Naive thymus-derived CD8-positive, alpha-beta T cell (primary cell): ENCODE data around the gene SSH3. TPM values are rescaled to one million over a fixed set of nuclear protein-coding genes. Genes with fewer than 3 reads are reported as not detected.

Experiments
- ATAC-seq, 2 donors: fragments of 150-1000 bp; cut with Tn5 transposase in 1 of 2; sonication (Bioruptor Pico), chemical (Tn5 transposase) in 1 of 2; 1 replicate in 1 of 2; 2 replicates in 1 of 2; pipeline ENCODE4 v1.10.0; 2021; ENCODE audit warnings: mild to moderate bottlenecking in 2 of 2, moderate library complexity in 2 of 2
- POLR2A ChIA-PET: fragments of 350-600 bp; sonication (Branson Sonifier 250); formaldehyde crosslinking; loops from one replicate; lab custom pipeline; 2021; ENCODE audit warnings: antibody characterized with exemption; lab: Charles Lee
- DNase-seq, 10 donors: peaks; one replicate each; pipeline versions ENCODE4 v3.0.0 to v3.0.0-alpha.2; 2020 to 2022
- H3K27ac Mint-ChIP-seq, 10 donors: one replicate each; pipeline ENCODE4 v1.8.0; 2020 to 2022; ENCODE audit warnings: mild to moderate bottlenecking in 10 of 10, mixed read lengths in 10 of 10, moderate library complexity in 4 of 10, inconsistent platforms in 1 of 10
- H3K27me3 Mint-ChIP-seq, 5 donors: one replicate each; pipeline ENCODE4 v1.8.0; 2021 to 2022; ENCODE audit warnings: mixed read lengths in 5 of 5
- H3K36me3 Mint-ChIP-seq, 3 donors: one replicate each; pipeline ENCODE4 v1.8.0; 2020 to 2022; ENCODE audit warnings: mixed read lengths in 3 of 3, mild to moderate bottlenecking in 2 of 3, inconsistent platforms in 1 of 3
- H3K4me1 Mint-ChIP-seq, 4 donors: one replicate each; pipeline ENCODE4 v1.8.0; 2021 to 2022; ENCODE audit warnings: mixed read lengths in 4 of 4
- H3K4me3 Mint-ChIP-seq, 10 donors: one replicate each; pipeline ENCODE4 v1.8.0; 2020 to 2022; ENCODE audit warnings: mild to moderate bottlenecking in 10 of 10, mixed read lengths in 10 of 10, moderate library complexity in 6 of 10, inconsistent platforms in 1 of 10
- H3K9me3 Mint-ChIP-seq, 9 donors: one replicate each; pipeline ENCODE4 v1.8.0; 2020 to 2022; ENCODE audit warnings: mixed read lengths in 9 of 9, mild to moderate bottlenecking in 3 of 9, inconsistent platforms in 1 of 9, moderate library complexity in 1 of 9
- polyA plus RNA-seq, 3 donors: library from polyadenylated mRNA; unstranded; fragments of 300-500 nt; fragmentation: Illumina TruSeq; gene quantifications; one replicate each; pipeline ENCODE4 v1.2.3, GENCODE V29; 2021
- total RNA-seq, 8 experiments: library from RNA in 2 of 8; stranded (reverse) in 2 of 8; gene quantifications; one replicate each; pipeline ENCODE4 v1.2.3 and lab custom pipeline; 2021 to 2026

SSH3 gene
- total and polyA plus RNA-seq, 5 experiments from 2014 or later: 1.7 to 25.3 (median 4.5) TPM

DNA sequence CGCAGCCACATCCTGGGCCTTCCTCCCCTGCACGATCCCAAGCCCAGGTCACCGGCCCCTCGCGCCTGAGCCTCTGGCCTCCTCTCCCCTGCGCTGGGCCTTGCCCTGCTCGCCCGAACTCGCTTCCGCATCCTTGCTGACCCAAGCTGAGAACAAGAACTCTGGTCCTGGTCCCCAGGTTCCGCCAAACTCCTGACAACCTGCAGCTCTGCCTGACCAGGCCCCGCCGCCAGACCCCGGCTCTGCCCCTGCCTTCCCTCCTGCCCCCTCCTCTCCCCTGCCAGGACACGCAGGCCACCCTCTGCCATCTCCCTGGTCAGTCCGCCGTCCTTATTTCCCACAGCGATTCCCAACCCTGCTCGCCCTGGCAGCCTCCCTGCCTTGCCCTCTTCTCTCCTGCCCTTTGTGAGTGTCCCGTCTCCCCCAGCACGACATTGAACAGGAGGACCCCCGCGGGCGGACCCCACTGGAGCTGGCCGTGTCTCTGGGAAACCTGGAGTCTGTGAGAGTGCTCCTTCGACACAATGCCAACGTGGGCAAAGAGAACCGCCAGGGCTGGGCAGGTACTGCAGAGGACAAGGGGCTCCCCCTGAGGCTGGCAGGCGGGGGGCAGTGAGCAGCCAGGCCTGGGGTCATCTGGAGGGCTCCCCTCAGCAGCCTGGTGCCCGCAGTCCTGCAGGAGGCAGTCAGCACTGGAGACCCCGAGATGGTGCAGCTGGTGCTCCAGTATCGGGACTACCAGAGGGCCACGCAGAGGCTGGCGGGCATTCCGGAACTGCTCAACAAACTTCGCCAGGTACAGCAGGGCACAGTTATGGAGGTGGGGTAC lies 13.5 kb upstream of the SSH3 start:
- H3K4me1 Mint-ChIP-seq: peaks cover 24 to 73% (median 62%) of the 10 kb centered on the region in 4 donors
- peaks cover 0 to under 1% (median 0%) of the 10 kb centered on the region in 9 donors for H3K9me3 Mint-ChIP-seq
- DNase-seq: peak in 2 of 10 donors; percentile 7 to 65
- POLR2A ChIA-PET: interaction anchor here (0.6 to 49.2 kb wide), 11 partner anchors 9 to 193 kb away, joined by 3 to 2293 read pairs (median 10); partner anchors contain the start of genes AIP, ANKRD13D, GRK2 and KDM2A
- no peaks in the 10 kb centered on the region for H3K27me3 Mint-ChIP-seq
- H3K27ac Mint-ChIP-seq: peak overlapping the region; percentile 77 to 97 (median 91)
- H3K4me3 Mint-ChIP-seq: peak overlapping the region; percentile 82 to 93 (median 88)
- no peak for ATAC-seq
- H3K36me3 Mint-ChIP-seq: peaks cover 0 to 51% (median 10%) of the 10 kb centered on the region in 3 donors

DNA sequence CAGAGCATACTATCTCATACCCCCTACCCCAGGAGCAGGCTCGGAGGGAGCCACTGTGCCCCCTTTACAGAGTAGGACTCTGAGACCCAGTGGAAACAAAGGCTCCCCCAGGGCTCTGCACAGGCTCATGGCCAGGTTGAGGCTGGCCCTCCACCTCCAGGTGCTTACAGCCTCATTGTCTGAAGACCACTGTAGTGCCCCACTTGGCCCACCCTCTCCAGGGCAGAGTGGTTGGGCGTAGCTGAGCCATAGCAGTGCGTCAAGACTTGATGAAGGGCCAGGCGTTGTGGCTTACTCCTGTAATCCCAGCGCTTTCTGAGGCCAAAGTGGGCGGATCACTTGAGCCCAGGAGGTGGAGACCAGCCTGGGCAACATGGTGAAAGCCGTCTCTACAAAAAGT lies 12.5 kb upstream of the SSH3 start:
- H3K27ac Mint-ChIP-seq: peak overlapping the region; percentile 38 to 93 (median 80)
- H3K9me3 Mint-ChIP-seq: peaks cover 0 to 6% (median 2%) of the 10 kb centered on the region in 9 donors
- ATAC-seq (no peak), DNase-seq (peak in 2 of 10 donors; percentile 1 to 58)
- POLR2A ChIA-PET: interaction anchor here (35.0 to 49.2 kb wide), 2 partner anchors 8 to 12 kb away, joined by 2293 read pairs; partner anchors contain the start of genes ANKRD13D, GRK2 and SSH3
- peak overlapping the region; percentile 50 to 93 (median 88) for H3K4me3 Mint-ChIP-seq
- no peaks in the 10 kb centered on the region for H3K27me3 Mint-ChIP-seq
- H3K4me1 Mint-ChIP-seq: peaks cover 24 to 68% (median 58%) of the 10 kb centered on the region in 4 donors
- H3K36me3 Mint-ChIP-seq: peaks cover 0 to 55% (median 19%) of the 10 kb centered on the region in 3 donors

DNA sequence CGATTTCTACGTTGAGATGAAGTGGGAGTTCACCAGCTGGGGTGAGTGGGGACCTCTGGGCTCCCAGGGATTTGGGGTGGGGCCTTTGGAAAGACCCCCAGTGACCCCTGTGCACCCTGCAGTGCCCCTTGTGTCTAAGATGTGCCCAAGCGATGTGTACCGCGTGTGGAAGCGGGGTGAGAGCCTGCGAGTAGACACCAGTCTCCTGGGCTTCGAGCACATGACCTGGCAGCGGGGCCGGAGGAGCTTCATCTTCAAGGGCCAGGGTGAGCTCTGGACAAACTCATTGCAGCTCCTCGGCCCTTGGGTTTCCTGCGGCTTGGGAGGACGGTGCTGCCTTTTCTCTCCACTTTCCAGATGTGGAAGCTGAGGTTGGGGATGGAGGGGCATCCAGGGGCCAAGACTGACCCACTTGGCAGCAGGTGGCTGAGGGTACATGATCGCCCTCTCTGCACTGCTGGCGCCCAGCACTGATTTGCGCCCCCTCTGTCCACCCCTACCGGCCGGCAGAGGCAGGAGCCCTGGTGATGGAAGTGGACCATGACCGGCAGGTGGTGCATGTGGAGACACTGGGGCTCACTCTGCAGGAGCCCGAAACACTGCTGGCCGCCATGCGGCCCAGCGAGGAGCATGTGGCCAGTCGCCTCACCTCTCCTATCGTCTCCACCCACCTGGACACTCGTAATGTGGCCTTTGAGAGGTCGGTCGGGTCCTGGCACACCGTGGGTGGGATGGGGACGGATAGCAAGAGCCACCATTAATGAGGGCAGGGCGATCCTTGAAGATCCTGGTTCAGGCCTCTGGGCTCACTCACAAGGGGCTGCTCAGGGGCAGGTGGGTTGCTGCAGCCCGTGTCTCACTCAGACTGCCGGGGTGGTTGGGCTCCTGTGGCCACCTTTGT lies 11.6 kb upstream of the SSH3 start:
- peaks cover 0 to 12% (median 9%) of the 10 kb centered on the region in 9 donors for H3K9me3 Mint-ChIP-seq
- H3K36me3 Mint-ChIP-seq: peaks cover 9 to 57% (median 28%) of the 10 kb centered on the region in 3 donors
- POLR2A ChIA-PET: interaction anchor here (0.5 to 49.2 kb wide), 5 partner anchors 7 to 90 kb away, joined by 3 to 2293 read pairs (median 7); partner anchors contain the start of genes ANKRD13D, GRK2 and SSH3
- peak overlapping the region in 8 of 10 donors; percentile 4 to 91 (median 72) for H3K4me3 Mint-ChIP-seq
- H3K4me1 Mint-ChIP-seq: peaks cover 26 to 65% (median 52%) of the 10 kb centered on the region in 4 donors
- ATAC-seq (no peak), DNase-seq (peak in 2 of 10 donors; percentile 2 to 35)
- H3K27me3 Mint-ChIP-seq: no peaks in the 10 kb centered on the region
- H3K27ac Mint-ChIP-seq: peak overlapping the region in 9 of 10 donors; percentile 59 to 87 (median 71)

DNA sequence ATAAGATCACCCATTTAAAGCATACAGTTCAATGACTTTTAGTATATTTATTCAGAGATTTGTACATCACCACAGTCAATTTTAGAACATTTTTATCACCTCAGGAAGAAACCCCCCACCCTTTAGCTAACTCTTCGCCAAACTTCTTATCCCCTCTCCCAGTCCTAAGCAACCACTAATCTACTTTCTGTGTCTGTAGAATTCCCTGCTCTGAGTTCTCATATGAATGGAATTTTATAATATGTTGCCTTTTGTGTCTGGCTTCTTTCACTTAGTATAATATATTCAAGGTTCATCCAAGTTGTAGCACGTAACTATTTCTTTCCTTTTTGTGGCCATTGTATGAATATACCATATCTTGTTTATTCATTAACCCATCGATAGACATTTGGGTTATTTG lies 10.7 kb upstream of the SSH3 start:
- Mint-ChIP-seq H3K27me3 (no peaks in the 10 kb centered on the region), H3K9me3 (peaks cover 0 to 16% (median 12%) of the 10 kb centered on the region in 9 donors), H3K4me1 (peaks cover 22 to 59% (median 44%) of the 10 kb centered on the region in 4 donors), H3K36me3 (peaks cover 13 to 65% (median 31%) of the 10 kb centered on the region in 3 donors), H3K27ac (peak overlapping the region in 9 of 10 donors; percentile 1 to 88 (median 66)), H3K4me3 (peak overlapping the region; percentile 2 to 80 (median 24))
- DNase-seq (no peak), ATAC-seq (no peak)
- POLR2A ChIA-PET: interaction anchor here (1.2 to 49.2 kb wide), 3 partner anchors 7 to 59 kb away, joined by 3 to 2293 read pairs (median 2293); partner anchors contain the start of genes ANKRD13D, GRK2 and SSH3

DNA sequence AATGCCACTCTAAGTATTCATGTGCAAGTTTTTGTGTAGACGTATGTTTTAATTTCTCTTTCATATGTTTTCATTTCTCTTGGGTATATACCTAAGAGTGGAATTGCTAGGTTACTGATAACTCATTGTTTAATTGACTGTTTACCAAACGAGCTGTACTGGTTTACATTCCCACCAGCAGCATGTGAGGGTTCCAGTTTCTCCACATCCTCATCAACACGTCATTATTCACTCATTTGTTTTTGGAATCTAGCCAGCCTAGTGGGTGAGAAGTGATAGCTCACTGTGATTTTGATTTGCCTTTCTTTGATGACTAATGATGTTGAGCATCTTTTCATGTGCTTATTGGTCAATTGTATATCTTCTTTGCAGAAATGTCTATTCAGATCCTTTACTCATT lies 10.2 kb upstream of the SSH3 start:
- H3K4me1 Mint-ChIP-seq: peaks cover 18 to 55% (median 40%) of the 10 kb centered on the region in 4 donors
- H3K9me3 Mint-ChIP-seq: peaks cover 0 to 16% (median 12%) of the 10 kb centered on the region in 9 donors
- H3K36me3 Mint-ChIP-seq: peaks cover 13 to 69% (median 32%) of the 10 kb centered on the region in 3 donors
- H3K27me3 Mint-ChIP-seq: no peaks in the 10 kb centered on the region
- ATAC-seq (no peak), DNase-seq (peak in 2 of 10 donors; percentile 33 to 37)
- POLR2A ChIA-PET: interaction anchor here (1.2 to 49.2 kb wide), 3 partner anchors 6 to 58 kb away, joined by 3 to 2293 read pairs (median 2293); partner anchors contain the start of genes ANKRD13D, GRK2 and SSH3
- peak overlapping the region in 8 of 10 donors; percentile 7 to 80 (median 35) for H3K4me3 Mint-ChIP-seq
- peak overlapping the region in 9 of 10 donors; percentile 1 to 88 (median 66) for H3K27ac Mint-ChIP-seq

DNA sequence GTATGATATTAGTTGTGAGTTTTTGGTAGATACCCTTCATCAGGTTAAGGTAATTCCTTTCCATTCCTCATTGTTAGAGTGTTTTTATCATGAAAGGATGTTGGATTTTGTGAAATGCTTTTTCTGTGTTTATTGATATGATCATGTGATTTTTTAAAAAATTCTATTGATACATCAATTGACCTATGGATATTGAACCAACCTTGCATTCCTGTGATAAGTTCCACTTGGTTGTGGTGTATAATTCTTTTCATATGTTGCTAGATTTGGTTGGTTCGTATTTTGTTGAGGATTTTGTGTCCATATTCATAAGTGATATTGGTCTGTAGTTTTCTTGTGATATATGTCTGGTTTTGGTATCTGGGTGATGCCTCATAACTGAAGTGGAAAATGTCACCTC lies 7.5 kb upstream of the SSH3 start:
- H3K9me3 Mint-ChIP-seq: peaks cover 0 to 16% (median 12%) of the 10 kb centered on the region in 9 donors
- H3K27ac Mint-ChIP-seq: peak overlapping the region in 4 of 10 donors; percentile 19 to 82 (median 60)
- POLR2A ChIA-PET: interaction anchor here (35.0 to 49.2 kb wide), 2 partner anchors 3 to 18 kb away, joined by 2293 read pairs; partner anchors contain the start of genes ANKRD13D, GRK2 and SSH3
- peaks cover 13 to 80% (median 40%) of the 10 kb centered on the region in 3 donors for H3K36me3 Mint-ChIP-seq
- H3K27me3 Mint-ChIP-seq: no peaks in the 10 kb centered on the region
- DNase-seq (no peak), ATAC-seq (no peak)
- H3K4me1 Mint-ChIP-seq: peaks cover 20 to 54% (median 33%) of the 10 kb centered on the region in 4 donors
- H3K4me3 Mint-ChIP-seq: no peak overlapping the region

DNA sequence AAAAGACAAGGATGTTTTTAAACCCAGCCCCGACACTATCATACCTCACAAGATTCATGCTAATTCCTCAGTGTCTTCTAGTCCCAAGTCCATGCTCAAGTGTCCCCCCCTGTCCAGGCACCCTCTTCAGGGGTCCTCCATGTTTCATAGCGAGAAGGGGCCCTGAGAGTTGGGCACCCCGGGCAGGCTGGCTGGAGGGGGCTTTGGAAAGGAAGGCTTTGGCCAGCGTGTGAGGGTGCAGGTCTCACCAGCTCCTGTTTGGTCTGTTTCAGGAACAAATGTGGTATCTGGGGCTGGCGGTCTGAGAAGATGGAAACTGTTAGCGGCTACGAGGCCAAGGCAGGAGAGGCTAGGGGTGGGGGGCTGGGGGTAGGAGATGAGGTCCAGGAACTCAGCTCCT lies 4.5 kb upstream of the SSH3 start:
- Mint-ChIP-seq H3K4me1 (peaks cover 10 to 37% (median 21%) of the 10 kb centered on the region in 4 donors), H3K36me3 (peaks cover 13 to 64% (median 32%) of the 10 kb centered on the region in 3 donors), H3K27me3 (no peaks in the 10 kb centered on the region), H3K9me3 (peaks cover 0 to 16% (median 12%) of the 10 kb centered on the region in 9 donors), H3K27ac (peak overlapping the region in 6 of 10 donors; percentile 11 to 68 (median 42)), H3K4me3 (no peak overlapping the region)
- ATAC-seq (no peak), DNase-seq (no peak)
- POLR2A ChIA-PET: interaction anchor here (0.7 to 49.2 kb wide), 4 partner anchors 9 to 49 kb away, joined by 3 to 2293 read pairs (median 46); partner anchors contain the start of genes ANKRD13D and GRK2

DNA sequence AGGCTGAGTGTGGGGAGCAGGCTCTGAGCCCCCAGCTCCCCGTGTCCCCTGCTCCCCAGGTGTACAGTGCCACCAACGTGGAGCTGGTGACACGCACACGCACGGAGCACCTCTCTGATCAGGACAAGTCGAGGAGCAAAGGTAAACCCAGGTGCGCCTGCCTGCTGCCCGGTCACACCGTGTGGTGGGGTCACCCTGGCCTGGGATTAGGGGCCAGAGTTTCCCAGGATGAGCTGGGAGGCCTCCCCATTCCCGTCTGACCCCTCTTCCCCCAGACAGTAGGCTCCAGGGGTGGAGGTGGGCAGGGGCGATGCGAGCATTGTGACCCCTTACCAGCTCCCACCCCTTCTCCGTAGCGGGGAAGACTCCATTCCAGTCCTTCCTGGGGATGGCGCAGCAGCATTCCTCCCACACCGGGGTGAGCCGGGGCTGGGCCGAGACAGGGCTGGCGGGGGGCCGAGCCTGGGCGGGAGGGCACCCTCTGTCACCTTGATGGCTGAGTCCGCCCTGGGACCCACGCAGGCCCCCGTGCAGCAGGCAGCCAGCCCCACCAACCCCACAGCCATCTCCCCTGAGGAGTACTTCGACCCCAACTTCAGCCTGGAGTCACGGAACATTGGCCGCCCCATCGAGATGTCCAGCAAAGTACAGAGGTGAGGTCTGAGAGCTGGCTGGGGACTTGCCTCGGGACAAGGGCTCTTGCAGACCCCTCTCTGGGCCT lies 3.7 kb upstream of the SSH3 start:
- peak in 1 of 10 donors; percentile 5 for DNase-seq
- Mint-ChIP-seq H3K27ac (no peak overlapping the region), H3K4me1 (peaks cover 11 to 38% (median 23%) of the 10 kb centered on the region in 4 donors), H3K4me3 (peak overlapping the region in 1 of 10 donors; percentile 10), H3K9me3 (peaks cover 0 to 16% (median 12%) of the 10 kb centered on the region in 9 donors), H3K27me3 (no peaks in the 10 kb centered on the region), H3K36me3 (peaks cover 13 to 57% (median 30%) of the 10 kb centered on the region in 3 donors)
- ATAC-seq: no peak
- POLR2A ChIA-PET: interaction anchor here (1.0 to 49.2 kb wide), 3 partner anchors 8 to 21 kb away, joined by 3 to 2293 read pairs (median 85); partner anchors contain the start of genes ANKRD13D and GRK2

DNA sequence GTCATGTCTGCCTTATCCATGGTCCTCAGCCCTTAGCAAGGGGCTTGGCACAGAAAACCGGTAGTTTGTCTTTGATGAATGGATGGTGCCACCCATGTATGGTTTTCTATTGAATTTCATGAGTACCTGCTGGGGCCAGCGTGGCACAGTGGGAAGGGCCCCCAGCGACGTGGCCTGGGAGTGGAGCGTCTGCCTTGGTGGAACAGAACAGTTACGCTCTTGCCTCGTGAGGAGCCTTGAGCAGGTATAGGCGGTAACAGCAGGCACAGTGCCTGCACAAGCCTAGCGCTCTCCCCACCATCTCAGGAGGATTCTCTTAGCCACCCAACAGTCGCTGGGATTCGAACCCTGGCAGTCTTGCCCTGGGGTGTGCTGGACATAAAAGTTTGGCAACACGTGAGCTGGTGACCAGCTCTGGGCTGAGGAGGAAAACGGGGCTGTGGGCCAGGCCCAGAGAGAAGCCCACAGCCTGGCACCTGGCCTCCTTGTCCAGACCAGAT lies 3.0 kb upstream of the SSH3 start:
- POLR2A ChIA-PET: interaction anchor here (8.5 to 49.2 kb wide), 2 partner anchors 14 to 22 kb away, joined by 85 to 2293 read pairs; partner anchors contain the start of genes ANKRD13D and GRK2
- H3K36me3 Mint-ChIP-seq: peaks cover 13 to 52% (median 25%) of the 10 kb centered on the region in 3 donors
- H3K27me3 Mint-ChIP-seq: no peaks in the 10 kb centered on the region
- peak overlapping the region in 1 of 10 donors; percentile 50 for H3K27ac Mint-ChIP-seq
- peaks cover 0 to 16% (median 10%) of the 10 kb centered on the region in 9 donors for H3K9me3 Mint-ChIP-seq
- peak overlapping the region in 2 of 10 donors; percentile 9 to 10 for H3K4me3 Mint-ChIP-seq
- no peak for DNase-seq
- no peak for ATAC-seq
- peaks cover 15 to 39% (median 27%) of the 10 kb centered on the region in 4 donors for H3K4me1 Mint-ChIP-seq

DNA sequence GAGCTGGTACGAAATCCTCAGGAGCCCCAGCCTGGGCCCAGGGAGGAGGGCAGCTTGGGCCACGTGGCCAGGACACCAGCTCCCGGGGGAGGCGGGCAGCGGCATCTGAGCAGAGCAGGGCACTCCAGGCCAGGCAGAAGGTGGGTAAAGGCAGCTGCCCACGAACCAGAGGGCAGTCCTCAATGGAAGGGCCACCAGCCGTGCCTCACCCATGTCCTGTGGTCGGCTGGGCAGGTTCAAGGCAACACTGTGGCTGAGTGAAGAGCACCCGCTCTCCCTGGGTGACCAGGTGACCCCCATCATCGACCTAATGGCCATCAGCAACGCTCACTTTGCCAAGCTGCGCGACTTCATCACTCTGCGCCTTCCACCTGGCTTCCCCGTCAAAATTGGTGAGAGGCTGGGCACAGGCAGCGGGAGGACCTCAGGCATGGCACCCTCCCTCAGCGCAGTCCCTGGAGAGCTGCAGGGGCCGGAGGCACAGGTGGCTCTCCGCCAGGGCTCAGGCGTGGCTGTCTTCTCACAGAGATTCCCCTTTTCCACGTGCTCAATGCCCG lies 2.5 kb upstream of the SSH3 start:
- peaks cover 0 to 14% (median 7%) of the 10 kb centered on the region in 9 donors for H3K9me3 Mint-ChIP-seq
- H3K4me3 Mint-ChIP-seq: no peak overlapping the region
- POLR2A ChIA-PET: interaction anchor here (8.5 to 49.2 kb wide), 2 partner anchors 13 to 22 kb away, joined by 85 to 2293 read pairs; partner anchors contain the start of genes ANKRD13D and GRK2
- no peak for DNase-seq
- peak overlapping the region in 1 of 10 donors; percentile 71 for H3K27ac Mint-ChIP-seq
- peaks cover 15 to 41% (median 27%) of the 10 kb centered on the region in 4 donors for H3K4me1 Mint-ChIP-seq
- no peaks in the 10 kb centered on the region for H3K27me3 Mint-ChIP-seq
- ATAC-seq: no peak
- peaks cover 13 to 46% (median 21%) of the 10 kb centered on the region in 3 donors for H3K36me3 Mint-ChIP-seq
